T47D (cell line): ENCODE data around the gene ATXN2.
"Not testable (repeated sequence)": the region's sequence is repeated elsewhere in the genome, so short reads cannot be mapped to it uniquely, and the experiment has no call there.

Experiments
- DNase-seq, 2 experiments: peaks; one replicate each; pipeline versions ENCODE4 v3.0.0 to v3.0.0-alpha.2; 2011 to 2012; ENCODE audit warnings: low read depth in 1 of 2, low spot score in 1 of 2
- JUND ChIP-seq: IDR thresholded peaks from 2 replicates; pipeline ENCODE4 v1.6.1; 2012; ENCODE audit warnings: low read depth
- in situ Hi-C: cut with HindIII; loops from 2 replicates; pipeline ENCODE4 v1.10.0; 2016; ENCODE audit warnings: low sequenced_read_pairs, low pct_unique_long_range_greater_than_20kb

ATXN2 gene

DNA sequence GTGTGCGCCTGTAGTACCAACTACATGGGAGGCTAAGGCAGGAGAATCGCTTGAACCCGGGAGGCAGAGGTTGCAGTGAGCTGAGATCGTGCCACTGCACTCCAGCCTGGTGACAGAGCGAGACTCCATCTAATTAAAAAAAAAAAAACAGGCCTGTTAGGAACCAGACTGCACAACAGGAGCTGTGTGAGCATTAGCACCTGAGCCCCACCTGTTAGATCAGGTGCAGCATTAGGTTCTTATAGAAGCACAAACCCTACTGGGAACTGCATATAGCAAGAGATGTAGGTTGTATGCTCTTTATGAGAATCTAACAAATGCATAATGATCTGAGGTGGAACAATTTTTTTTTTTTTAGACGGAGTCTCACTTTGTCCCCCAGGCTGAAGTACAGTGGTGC lies 8.6 kb downstream of the ATXN2 start:
- in situ Hi-C loops: no loop called here
- no peak for TF ChIP-seq JUND
- no peak for DNase-seq

- no peak for TF ChIP-seq JUND
- in situ Hi-C loops: no loop called here
Observed at GRCh38 chr12:111589601-111590000, 9.5 kb downstream of the ATXN2 start.

GRCh38 chr12:111588010-111588409 lies 11.1 kb downstream of the ATXN2 start:
- no peak for TF ChIP-seq JUND
- no peak for DNase-seq
- in situ Hi-C loops: no loop called here

More at GRCh38 chr12:111589601-111590000, 9.5 kb downstream of the ATXN2 start:
- no peak for DNase-seq

DNA sequence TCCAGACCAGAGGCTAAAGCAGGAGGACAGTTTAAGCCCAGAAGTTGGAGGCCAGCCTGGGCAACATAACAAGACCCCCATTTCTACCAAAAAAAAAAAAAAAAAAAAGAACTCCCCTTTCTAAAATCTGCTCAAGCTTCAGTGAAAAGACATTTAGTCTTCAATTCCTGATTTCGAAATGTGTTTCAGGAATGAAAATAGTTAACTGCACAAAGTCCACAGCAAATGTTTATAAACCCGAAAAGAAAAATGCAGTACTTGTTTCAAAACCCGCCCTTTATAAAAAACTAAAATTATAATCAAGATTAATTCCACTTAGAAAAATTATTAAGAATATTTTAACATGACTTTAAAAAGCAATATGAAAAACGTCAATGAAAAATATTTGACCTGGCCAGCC lies 12.1 kb downstream of the ATXN2 start:
- no peak for TF ChIP-seq JUND
- in situ Hi-C loops: no loop called here
- DNase-seq: no peak

DNA sequence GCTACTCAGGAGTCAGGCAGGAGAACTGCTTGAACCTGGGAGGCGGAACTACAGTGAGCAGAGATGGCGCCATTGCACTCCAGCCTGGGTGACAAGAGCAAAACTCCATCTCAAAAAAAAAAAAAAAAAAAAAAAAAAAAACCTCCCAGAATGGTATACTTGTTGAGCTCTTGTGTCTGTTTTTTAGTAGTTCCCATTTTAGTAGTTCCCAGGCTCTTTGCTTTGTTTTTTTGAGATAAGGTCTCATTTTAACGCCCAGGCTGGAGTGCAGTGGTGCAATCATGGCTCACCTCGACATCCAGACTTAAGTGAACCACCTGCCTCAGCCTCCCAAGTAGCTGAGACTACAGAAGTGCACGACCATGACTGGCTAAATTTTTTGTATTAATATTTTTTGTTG lies 13.4 kb downstream of the ATXN2 start:
- in situ Hi-C loops: no loop called here
- DNase-seq: no peak
- TF ChIP-seq JUND: no peak

DNA sequence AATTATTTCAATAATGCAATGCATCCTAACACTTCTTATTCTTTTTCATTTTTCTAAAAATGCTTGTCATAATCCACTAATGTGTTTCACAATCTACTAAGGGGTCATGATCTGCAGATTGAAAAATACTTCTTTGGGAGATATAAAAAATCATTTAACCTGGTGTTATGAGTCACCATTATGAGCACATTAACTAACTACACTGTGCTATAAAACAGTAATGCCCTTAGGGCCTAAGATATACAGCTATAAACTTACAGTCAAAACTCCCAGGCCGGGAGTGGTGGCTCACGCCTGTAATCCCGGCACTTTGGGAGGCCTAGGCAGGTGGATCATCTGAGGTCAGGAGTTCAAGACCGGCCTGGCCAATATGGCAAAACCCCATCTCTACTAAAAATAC lies 14.2 kb downstream of the ATXN2 start:
- in situ Hi-C loops: no loop called here
- no peak for DNase-seq
- TF ChIP-seq JUND: no peak

DNA sequence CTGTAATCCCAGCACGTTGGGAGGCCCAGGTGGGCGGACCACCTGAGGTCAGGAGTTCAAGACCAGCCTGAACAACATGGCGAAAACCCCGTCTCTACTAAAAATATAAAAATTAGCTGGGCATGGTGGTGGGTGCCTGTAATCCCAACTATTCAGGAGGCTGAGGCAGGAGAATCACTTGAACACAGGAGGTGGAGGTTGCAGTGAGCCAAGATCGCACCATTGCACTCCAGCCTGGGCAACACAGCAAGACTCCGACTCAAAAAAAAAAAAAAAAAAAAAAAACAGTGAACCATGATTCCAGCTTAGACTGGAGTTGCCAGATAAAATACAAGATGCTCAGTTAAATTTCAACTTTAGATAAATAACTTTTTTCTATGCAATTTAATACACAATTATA lies 15.6 kb downstream of the ATXN2 start:
- in situ Hi-C loops: not testable (repeated sequence)

GRCh38 chr12:111582133-111582747 lies 16.9 kb downstream of the ATXN2 start:
- in situ Hi-C loops: no loop called here
- no peak for TF ChIP-seq JUND
- DNase-seq: no peak

More for the DNA sequence above, 15.6 kb downstream of the ATXN2 start:
- DNase-seq: not testable (repeated sequence)

GRCh38 chr12:111581434-111582132 lies 17.5 kb downstream of the ATXN2 start:
- TF ChIP-seq JUND: no peak
- in situ Hi-C loops: no loop called here
- no peak for DNase-seq

DNA sequence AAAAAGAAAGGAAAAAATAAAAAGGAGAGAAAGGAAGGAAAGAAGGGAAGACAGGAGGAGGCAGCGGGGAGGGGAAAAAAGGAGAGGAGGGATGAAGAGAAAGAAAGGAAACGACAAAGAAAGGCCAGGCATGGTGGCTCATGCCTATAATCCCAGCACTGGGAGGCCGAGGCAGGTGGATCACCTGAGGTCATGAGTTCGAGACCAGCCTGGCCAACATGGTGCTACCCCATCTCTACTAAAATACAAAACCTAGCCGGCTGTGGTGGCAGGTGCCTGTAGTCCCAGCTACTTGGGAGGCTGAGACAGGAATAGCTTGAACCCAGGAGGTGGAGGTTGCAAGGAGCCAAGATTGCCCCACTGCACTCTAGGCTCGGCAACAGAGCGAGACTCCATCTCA lies 18.4 kb downstream of the ATXN2 start:
- in situ Hi-C loops: no loop called here
- no peak for TF ChIP-seq JUND
- no peak for DNase-seq

- in situ Hi-C loops: no loop called here
- TF ChIP-seq JUND: no peak
- no peak for DNase-seq
Observed at GRCh38 chr12:111580119-111580425, 19.0 kb downstream of the ATXN2 start.

DNA sequence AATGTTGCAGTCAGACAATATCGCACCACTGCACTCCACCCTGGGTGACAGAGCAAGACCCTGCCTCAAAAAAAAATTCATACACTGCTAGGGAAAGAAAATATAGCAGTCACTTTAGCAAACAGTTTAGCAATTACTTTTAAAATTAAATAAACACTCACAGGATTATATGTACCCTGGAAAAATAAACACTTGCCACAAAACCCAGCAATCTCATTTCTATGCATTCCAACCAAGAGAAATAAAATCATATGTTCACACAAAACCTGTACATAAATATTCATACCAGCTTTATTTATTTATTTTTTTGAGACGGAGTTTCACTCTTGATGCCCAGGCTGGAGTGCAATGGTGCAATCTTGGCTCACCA lies 20.2 kb downstream of the ATXN2 start:
- in situ Hi-C loops: no loop called here
- peak in 1 of 2 experiments; percentile 23 for DNase-seq
- TF ChIP-seq JUND: no peak

GRCh38 chr12:111578276-111578970 lies 20.7 kb downstream of the ATXN2 start:
- in situ Hi-C loops: no loop called here
- DNase-seq: peak in 1 of 2 experiments; percentile 57
- no peak; the same call in 1 of the 2 replicates for TF ChIP-seq JUND
